Activated CD8-positive, alpha-beta memory T cell treated with anti-CD3 and anti-CD28 coated beads, Interleukin-2, amount 50 U/mL, for 24 hours (primary cell): Measurements from ENCODE around the gene ZNF699.
"Not testable (repeated sequence)": the region's sequence is repeated elsewhere in the genome, so short reads cannot be mapped to it uniquely, and the experiment has no call there.

Source experiments
- DNase-seq: peaks from one replicate; pipeline ENCODE4 v3.0.0-alpha.2; 2020; ENCODE audit errors: extremely low read depth

Gene ZNF699

DNA sequence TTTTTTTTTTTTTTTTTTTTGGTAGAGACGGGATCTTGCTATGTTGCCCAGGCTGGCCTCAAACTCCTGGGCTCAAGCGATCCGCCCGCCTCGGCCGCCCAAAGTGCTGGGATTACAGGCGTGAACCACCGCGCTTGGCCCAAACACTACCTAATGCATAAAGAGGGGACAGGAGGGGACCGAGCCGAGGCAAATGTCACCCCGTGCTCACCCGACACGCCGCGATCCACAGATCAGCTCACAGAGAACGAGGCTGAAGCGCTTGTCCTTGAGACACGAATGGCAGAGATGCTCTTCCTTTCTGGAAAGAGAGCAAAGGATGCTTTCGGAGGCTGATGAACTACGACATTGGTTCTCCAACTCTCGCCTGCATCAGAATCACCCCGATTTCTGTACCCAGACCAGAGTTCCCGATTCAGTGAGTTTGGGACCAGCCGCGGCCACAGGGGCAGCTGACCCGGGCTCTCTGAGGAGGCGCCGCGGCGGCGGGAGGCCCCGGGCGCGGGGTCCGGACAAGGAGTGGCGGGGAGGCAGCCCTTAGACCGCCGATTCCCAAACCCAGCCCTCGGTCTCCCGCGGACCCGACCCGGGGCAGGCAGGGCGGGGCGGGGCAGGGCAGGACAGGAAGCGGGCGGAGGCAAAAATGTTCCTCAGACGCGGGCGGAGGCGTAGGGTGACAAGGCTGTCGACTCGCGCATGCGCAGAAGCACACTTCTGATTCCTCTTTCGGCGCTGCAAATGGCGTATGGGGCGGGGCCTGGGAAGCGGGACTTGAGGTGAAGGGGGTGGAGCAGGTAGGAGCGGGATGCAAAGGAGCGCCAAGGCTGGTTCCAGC is at the start of gene ZNF699:
Gene ZNF699, minus strand, starts transcription at position 700 of the 835 bp plus-strand sequence. CDS start 4,719 bp downstream, outside the sequence.
- peak; percentile 99 for DNase-seq

DNA sequence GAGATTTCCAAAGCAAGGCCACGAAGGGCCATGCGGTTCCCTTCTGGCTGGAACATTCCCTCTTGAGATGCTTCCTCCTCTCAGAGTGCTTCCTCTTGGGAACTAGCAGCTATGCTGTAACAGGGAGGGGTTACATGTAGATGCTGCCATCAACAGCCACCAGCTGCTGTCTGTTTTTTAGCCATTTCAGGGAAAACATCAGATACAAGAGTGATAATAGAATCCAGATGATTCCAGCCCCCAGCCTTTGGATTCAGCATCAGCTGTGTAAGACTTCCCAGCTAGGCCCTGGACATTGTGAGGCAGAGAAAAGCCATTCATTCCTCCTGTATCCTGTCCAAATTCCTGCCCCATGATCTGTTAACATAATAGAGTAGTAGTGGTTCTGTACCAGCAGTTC is 45.0 kb upstream of the ZNF699 start:
- no peak for DNase-seq

DNA sequence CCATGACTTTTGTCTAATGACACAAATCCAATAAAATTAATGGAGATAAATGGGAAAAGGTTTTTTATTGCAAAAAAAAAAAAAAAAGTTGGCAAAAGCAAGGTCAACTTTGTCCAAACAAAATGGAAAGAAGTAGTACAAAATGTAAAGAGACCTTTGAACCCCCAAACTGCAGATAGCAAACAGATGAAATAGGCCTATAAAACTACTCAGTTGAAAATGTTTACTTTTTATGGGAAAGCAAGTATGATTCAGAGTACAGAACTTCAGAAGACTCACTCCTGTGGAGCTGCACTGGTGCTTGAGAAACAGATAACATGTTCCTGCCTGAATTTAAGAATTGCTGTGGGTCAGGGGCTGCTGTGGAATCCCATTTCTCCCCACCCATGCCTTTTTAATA is 43.4 kb upstream of the ZNF699 start:
- no peak for DNase-seq

DNA sequence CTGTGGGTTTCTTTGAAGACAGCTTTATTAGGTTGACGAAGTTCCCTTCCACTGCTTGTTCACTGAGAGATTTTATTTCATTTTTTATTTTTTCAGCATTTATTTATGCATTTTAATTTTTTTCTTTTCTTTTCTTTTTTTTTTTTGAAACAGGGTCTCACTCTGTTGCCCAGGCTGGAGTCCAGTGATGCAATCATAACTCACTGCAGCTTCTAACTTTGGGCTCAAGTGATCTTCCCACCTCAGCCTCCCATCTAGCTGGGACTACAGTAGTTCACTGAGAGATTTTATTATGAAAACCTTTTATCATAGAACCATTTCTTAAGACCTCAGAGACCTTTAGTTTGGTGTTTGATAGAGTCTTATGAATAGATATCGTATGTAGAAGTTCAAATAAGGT is 42.9 kb upstream of the ZNF699 start:
- DNase-seq = no peak

DNA sequence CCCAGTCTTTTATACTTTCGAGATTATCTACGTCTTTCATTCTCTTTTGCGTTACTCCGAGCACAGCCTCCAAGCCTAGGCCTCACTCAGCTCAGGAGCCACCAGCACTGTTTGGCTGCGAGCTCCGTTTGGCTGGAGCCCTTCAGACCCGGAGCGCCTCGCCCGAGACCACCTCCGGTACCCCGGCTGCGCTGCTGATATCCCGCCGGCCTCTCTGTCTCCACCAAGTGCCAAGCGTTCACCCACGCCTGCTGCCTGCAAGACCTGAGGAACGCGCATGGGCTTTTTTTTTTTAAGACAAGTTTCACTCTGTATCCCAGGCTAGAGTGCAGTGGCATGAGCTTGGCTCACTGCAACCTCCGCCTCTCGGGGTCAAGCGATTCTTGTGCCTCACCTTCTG is 39.0 kb upstream of the ZNF699 start:
- no peak for DNase-seq

DNA sequence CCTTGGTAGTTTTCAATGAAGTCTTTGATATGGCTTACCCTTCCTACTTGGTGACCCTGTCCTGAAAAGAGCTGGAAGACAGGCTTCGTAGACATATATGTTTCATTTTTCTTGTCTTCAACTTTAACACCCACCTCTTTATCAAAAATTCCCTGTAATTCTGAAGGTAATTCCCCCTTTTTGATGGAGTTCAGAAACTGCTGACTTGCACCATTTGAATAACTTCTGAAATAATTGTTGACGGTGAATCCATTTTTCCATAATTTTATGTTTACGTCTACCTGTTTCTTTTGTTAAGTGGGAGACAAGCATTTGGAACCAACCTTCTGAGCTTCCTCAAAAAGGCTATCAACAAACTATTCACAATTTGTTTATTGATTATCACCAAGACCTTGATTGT is 38.6 kb upstream of the ZNF699 start:
- no peak for DNase-seq

DNA sequence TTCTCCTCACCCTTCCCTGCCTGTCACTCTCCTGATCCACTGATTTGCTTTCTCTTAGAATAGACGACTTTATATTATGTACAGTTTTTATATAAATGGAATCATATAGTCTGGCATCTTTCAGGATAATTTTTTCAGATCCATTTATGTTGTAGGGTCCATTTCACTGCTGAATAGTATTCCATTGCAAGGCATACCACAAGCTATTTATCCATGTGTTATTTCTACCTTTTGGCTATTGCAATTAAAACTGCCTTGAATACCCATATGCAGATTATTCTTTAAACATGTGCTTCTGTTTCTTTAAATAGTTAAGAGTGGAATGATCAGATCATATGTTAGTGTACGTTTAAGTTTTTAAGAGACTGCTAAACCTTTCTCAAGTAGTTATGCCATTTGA is 35.4 kb upstream of the ZNF699 start:
- DNase-seq = no peak

DNA sequence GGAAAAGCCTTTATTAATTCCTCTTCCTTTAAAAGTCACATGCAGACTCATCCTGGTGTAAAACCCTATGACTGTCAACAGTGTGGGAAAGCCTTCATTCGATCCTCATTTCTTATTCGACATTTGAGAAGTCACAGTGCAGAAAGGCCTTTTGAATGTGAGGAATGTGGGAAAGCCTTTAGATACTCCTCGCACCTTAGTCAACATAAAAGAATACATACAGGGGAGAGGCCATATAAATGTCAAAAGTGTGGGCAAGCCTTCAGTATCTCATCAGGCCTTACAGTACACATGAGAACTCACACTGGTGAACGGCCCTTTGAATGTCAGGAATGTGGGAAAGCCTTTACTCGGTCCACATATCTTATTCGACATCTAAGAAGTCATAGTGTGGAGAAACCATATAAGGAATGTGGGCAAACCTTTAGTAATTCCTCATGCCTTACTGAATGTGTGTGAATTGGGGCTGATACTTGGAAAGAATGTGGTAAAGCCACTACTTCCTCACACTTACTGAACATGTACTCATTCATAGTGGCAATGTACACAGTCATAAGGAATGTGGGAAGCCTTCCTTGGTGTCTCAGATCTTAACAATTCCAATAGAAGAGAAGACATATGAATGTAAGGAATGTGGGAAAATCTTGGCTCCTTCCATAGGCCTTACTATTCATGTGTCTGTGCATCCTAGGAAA is 33.1 kb upstream of the ZNF699 start:
- no peak for DNase-seq

DNA sequence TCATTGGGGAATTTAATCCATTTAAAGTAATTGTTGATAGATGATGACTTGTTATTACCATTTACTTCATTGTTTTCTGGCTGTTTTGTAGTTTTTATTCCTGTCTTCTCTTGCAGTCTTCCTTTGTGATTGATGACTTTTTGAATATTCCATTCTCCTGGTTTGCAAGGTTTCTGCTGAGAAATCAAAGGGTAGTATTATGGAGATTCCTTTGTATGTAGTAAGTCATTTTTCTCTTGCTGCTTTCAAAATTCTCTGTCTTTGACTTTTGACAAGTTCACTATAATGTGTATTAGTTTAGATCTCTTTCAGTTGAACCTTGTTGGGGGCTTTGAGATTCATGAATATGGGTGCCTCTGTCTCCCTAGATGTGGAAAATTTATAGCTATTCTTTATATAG is 20.4 kb upstream of the ZNF699 start:
- DNase-seq = no peak

DNA sequence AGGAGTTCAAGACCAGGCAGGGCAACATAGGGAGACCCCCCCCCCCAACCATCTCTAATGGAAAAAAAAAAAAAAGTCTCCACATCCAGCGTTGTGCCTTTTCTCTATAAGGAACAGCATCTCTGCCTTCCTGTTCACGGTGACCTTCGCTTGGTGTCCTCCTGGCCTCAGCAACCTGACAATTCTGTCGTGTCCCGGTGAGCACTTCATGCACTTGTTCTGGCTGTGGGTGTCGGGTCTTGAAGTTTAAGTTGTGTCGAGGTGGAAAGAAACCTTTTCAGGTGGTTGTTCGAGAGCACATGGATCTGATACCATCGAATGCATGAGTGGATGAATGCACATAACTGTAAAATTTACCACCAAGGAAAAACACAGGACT is 14.9 kb upstream of the ZNF699 start:
- no peak for DNase-seq

DNA sequence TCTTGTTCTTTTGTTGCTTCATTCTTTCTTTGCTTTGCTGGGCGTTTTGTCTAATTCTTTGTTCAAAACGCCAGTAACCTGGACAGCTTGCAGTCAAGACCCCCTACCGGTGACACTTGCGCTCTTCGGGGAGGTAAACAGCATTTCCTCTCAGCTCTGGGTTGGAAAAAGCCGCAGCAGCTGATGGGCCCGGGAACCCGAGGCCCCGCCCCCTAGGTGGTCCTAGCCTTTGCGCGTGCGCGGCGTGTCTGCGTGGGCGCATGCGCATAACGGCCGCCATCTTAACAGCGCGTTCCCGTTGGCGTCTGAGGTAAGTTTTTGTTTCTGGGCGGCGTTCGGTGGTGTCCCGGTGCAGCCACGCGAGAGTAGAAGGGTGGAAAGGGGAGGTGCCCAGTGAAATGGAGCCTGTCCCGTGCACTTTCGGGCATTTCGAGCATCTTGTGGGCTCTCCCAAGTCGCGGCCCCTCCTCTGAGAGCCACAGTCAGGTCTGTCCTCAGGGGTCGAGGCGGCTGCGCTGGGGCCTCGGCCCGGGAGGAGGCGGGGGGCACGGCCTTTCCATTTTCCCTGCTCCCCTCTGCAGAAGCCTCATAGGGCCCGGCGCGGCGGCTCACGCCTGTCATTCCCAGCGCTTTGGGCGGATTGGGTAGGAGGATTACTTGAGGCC is 14.4 kb upstream of the ZNF699 start, which contains the start of gene ZNF559:
Gene ZNF559, plus strand, starts transcription at position 261 of the 665 bp plus-strand sequence. CDS start 14,371 bp downstream, outside the sequence.
- peak; percentile 89 for DNase-seq

DNA sequence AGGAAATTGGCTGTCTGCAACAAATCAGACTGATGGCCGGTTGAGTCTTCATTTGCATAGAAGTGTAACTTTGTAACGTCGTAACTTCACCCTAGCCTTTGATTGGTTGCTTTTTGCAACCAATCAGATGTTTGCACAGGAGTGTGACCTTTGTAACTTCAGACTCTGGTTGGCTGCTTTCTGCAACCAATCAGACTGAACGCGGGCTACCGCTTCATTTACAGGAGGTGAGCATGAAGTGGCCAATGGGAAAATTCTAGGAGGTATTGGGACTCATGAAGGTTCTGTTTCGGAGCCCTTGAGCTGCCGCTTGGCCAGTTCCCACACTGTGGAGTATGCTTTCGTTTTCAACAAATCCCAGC is 13.9 kb upstream of the ZNF699 start:
- DNase-seq = no peak

DNA sequence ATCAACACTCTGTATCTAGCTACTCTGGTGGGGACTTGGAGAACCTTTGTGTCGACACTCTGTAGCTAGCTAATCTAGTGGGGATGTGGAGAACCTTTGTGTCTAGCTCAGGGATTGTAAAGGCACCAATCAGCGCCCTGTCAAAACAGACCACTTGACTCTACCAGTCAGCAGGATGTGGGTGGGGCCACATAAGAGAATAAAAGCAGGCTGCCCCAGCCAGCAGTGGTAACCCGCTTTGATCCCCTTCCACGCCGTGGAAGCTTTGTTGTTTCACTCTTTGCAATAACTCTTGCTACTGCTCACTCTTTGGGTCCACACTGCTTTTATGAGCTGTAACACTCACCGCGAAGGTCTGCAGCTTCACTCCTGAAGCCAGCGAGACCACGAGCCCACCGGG is 12.6 kb upstream of the ZNF699 start:
- not testable (repeated sequence) for DNase-seq

DNA sequence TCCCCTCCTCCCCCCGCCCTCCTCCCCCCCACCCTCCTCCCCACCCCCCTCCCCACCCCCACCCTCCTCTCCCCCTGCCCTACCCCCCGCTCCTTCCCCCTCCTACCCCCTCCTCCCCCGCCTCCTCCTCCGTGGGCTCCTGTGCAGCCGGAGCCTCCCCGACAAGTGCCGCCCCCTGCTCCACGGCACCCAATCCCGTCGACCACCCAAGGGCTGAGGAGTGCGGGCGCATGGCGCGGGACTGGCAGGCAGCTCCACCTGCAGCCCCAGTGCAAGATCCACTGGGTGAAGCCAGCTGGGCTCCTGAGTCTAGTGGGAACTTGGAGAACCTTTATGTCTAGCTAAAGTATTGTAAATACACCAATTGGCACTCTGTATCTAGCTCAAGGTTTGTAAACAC is 12.1 kb upstream of the ZNF699 start:
- DNase-seq = not testable (repeated sequence)

DNA sequence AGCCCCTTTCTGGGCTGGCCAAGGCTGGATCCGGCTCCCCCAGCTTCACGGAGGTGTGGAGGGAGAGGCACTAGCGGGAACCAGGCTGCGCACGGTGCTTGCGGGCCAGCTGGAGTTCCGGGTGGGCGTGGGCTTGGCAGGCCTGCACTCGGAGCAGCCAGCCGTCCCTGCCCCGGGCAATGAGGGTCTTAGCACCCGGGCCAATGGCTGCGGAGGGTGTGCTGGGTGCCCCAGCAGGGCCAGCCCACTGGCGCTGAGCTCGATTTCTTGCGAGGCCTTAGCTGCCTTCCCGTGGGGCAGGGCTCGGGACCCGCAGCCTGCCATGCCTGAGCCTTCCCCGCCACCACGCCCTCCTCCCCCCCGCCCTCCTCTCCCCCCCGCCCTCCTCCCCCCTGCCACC is 11.7 kb upstream of the ZNF699 start:
- DNase-seq = no peak

DNA sequence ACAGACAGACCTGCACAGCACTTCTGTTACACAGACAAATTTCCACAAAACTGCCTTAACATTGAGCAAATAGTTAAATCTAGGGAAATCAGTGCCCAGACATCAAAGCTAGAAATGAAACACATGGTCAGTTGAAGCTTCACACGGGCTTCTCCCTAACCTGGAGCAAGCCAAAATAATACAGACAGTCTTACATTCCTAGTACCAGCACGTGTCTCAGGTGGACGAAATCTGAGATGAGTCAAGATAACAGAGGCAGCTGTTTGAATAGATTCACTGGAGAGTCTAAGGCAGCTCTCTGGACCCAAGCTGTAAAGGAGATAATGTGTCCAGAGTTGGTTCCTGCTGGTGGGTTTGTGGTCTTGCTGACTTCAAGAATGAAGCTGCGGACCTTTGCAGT is 4.1 kb upstream of the ZNF699 start:
- DNase-seq = no peak

DNA sequence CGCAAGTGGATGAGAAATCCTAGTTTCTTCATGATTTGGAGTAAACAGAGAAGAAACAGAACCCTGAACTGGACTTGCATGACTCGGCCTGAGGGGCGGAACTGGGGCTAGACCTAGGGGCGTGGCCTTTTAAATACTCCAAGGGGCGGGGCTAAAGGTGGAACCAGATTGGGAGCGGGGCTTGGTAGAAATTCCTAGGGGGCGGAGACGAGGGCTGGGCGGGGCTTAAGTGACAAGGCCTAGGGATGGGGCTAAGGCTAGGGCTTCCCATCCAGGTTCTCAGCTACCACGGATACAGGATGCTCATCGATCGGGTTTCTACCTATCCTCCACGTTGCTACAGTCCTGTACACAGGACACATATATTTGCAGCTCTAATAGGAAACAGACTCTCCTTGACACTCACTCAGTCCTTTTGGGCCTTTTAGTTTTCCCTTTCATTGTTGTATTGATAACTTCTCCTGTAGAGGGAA is 372 bp upstream of the ZNF699 start:
- DNase-seq = peak; percentile 74

DNA sequence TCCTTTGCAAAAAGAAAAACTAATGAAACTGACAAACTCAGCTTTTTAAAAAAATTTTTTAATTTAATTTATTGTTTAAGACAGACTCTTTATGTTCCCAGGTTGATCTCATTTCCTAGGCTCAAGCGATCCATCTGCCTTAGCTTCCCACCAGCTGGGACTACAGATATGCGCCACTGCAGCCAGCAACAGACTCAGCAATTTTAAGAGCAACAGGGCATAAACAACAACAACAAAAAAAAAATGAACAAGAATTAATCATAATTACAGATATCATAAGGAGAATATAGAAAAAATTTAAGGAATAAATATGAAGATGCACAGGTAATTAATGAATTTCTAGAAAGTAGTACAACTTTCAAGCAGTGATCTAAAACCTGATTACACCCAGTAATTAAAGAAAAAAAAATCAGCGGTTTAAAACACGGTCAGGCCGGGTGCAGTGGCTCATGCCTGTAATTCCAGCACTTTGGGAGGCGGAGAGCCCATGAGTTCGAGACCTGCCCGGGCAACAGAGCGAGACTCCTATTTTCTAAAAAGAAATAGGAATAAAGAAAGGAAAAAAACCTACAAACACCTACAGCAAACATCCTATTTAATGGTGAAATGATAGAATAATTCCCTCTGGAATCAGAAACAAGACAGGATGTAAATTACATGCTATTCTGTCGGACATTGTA is 1.4 kb downstream of the ZNF699 start:
- DNase-seq = no peak

DNA sequence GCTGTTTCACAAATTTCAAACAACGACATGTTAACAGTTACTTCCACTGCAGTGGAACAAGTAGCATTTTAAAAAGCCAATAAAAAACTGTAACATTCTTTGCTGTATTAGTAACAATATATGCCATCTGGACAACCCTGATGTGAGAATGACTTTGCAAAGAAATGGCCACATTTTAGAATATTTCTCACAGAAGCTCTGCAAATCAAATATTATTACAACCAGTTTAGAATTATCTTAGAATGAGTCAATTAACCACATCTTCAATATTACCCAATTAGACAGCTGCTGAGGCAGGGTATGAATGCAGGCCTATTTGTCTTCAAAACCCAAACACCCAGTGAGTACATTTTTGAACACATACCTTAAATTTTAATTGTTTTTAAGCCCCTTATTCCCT is 3.2 kb downstream of the ZNF699 start:
- no peak for DNase-seq

DNA sequence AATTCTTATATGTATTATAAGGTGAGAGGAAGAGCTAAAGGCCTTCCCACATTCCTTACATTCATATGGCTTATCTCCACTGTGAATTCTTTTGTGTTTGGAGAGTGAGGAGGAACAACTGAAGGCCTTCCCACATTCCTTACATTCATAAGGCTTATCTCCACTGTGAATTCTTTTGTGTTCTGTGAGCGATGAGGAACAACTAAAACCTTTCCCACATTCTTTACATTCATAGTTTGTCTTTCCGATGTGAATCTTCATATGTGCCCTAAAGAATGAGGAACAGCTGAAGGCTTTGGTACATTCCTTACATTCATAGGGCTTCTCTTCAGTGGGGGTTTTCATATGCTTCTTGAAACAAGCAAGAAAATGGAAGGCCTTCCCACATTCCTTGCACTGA is 13.3 kb downstream of the ZNF699 start:
- DNase-seq = no peak

DNA sequence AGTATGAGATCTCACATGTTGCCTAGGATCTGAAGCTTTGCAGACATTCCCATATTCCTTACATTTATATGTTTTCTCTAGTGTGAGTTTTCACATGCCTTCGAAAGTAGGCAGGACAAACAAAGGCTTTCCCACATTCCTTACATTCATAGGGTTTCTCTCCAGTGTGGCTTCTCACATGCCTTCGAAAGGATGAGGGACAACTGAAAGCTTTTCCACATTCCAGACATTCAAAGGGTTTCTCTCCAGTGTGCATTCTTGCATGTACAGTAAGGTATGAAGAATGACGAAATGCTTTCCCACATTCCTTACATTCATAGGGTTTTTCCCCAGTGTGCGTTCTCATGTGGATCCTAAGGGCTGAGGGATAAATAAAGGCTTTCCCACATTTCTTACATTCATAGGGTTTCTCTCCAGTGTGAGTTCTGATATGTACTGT is 14.2 kb downstream of the ZNF699 start:
- no peak for DNase-seq
